Activated naive CD8-positive, alpha-beta T cell treated with anti-CD3 and anti-CD28 coated beads for 36 hours (primary cell): Measurements from ENCODE around the gene PLVAP. TPM values are rescaled to one million over a fixed set of nuclear protein-coding genes. Genes with fewer than 3 reads are reported as not detected.
"Not testable (repeated sequence)": the region's sequence is repeated elsewhere in the genome, so short reads cannot be mapped to it uniquely, and the experiment has no call there.

ENCODE experiments used
- DNase-seq: peaks from one replicate; pipeline ENCODE4 v3.0.0; 2021
- H3K27ac Mint-ChIP-seq: one replicate; pipeline ENCODE4 v1.8.0; 2022; ENCODE audit warnings: mild to moderate bottlenecking, moderate library complexity, mixed read lengths
- H3K27me3 Mint-ChIP-seq: one replicate; pipeline ENCODE4 v1.8.0; 2022; ENCODE audit warnings: mild to moderate bottlenecking, mixed read lengths
- H3K36me3 Mint-ChIP-seq: one replicate; pipeline ENCODE4 v1.8.0; 2021; ENCODE audit warnings: mild to moderate bottlenecking, mixed read lengths
- H3K4me1 Mint-ChIP-seq: one replicate; pipeline ENCODE4 v1.8.0; 2021; ENCODE audit warnings: mixed read lengths
- H3K4me3 Mint-ChIP-seq: one replicate; pipeline ENCODE4 v1.8.0; 2022; ENCODE audit warnings: mild to moderate bottlenecking, moderate library complexity, mixed read lengths
- H3K9me3 Mint-ChIP-seq: one replicate; pipeline ENCODE4 v1.8.0; 2022; ENCODE audit warnings: mixed read lengths
- total RNA-seq, 2 experiments: library from RNA; stranded (reverse); gene quantifications; one replicate each; pipeline ENCODE4 v1.2.3, GENCODE V29; 2021

PLVAP gene
- total RNA-seq, 2 experiments from 2014 or later = not detected

DNA sequence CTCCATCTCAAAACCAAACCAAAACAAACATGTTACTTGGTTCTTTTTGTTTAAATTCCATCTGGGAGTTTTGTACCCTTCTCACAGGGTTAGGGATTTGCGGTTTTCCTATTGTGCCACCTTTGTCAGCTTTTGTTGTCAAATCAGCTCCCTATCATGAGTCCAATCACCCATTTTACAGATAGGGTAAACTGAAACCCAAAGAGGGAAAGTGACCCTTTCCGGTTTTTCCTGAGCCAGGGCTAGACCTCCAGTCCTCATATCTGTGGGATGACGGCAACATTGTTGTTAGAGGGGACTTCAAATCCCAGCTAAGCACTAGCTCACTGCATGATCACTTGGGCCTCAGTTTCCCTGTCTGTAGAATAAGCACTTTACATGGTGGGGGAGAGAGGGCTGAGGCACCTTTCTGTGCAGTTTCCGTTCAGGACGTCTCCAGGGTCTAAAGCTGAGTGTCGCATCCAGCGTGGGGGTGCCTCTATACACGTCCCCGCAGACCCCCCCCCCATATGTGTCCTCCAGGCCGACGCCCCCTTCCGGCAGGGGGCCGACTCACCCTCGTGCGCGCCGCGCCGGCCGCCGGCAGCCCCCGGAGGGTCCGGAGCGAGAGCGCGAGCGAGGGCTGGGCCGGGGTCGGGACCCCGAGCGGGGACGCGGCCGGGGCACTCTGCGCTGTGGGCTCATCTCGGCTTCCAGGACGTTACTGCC lies 13.0 kb upstream of the PLVAP start:
- Mint-ChIP-seq H3K9me3 (no peaks in the 10 kb centered on the region), H3K27ac (no peak overlapping the region), H3K36me3 (no peaks in the 10 kb centered on the region), H3K4me1 (peaks cover 14% of the 10 kb centered on the region), H3K27me3 (peaks cover 9% of the 10 kb centered on the region), H3K4me3 (peak overlapping the region; percentile 89)
- no peak for DNase-seq

DNA sequence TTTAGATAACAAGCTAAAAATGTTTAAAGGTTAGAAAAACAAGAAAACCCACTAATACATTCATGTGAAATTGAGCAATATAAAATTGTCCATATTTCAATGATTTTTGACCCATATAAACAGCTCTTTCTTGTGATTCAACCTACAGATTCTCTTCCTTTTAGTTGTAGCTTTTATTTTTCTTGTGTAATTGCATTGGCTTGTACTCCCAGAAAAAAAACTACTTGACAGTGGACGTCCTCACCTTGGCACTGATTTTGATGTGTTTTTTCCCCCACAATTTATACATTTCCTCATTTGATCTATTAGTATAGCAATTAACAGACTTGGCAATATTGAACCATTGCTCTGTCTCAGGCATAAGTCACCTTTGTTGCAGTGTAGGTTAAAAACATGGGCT lies 12.1 kb upstream of the PLVAP start:
- Mint-ChIP-seq H3K36me3 (no peaks in the 10 kb centered on the region), H3K4me3 (no peak overlapping the region), H3K9me3 (no peaks in the 10 kb centered on the region), H3K27me3 (peaks cover 9% of the 10 kb centered on the region), H3K4me1 (peaks cover 12% of the 10 kb centered on the region), H3K27ac (no peak overlapping the region)
- no peak for DNase-seq

- no peak overlapping the region for H3K27ac Mint-ChIP-seq
- no peaks in the 10 kb centered on the region for H3K36me3 Mint-ChIP-seq
Measured at GRCh38 chr19:17385878-17386611, 8.9 kb upstream of the PLVAP start.

GRCh38 chr19:17380426-17381138 lies 3.4 kb upstream of the PLVAP start:
- peaks cover 21% of the 10 kb centered on the region for H3K27me3 Mint-ChIP-seq
- no peak overlapping the region for H3K27ac Mint-ChIP-seq
- no peaks in the 10 kb centered on the region for H3K9me3 Mint-ChIP-seq
- H3K36me3 Mint-ChIP-seq = no peaks in the 10 kb centered on the region
- H3K4me3 Mint-ChIP-seq = no peak overlapping the region
- DNase-seq = no peak
- H3K4me1 Mint-ChIP-seq = peaks cover 6% of the 10 kb centered on the region

More at GRCh38 chr19:17385878-17386611, 8.9 kb upstream of the PLVAP start:
- Mint-ChIP-seq H3K9me3 (no peaks in the 10 kb centered on the region), H3K4me3 (no peak overlapping the region), H3K27me3 (peaks cover 9% of the 10 kb centered on the region), H3K4me1 (peaks cover 7% of the 10 kb centered on the region)
- DNase-seq = peak; percentile 70

GRCh38 chr19:17379221-17379631 lies 2.1 kb upstream of the PLVAP start:
- peaks cover 6% of the 10 kb centered on the region for H3K4me1 Mint-ChIP-seq
- no peak for DNase-seq
- H3K9me3 Mint-ChIP-seq = no peaks in the 10 kb centered on the region
- H3K27me3 Mint-ChIP-seq = peaks cover 21% of the 10 kb centered on the region
- H3K27ac Mint-ChIP-seq = no peak overlapping the region
- H3K36me3 Mint-ChIP-seq = no peaks in the 10 kb centered on the region
- no peak overlapping the region for H3K4me3 Mint-ChIP-seq

- Mint-ChIP-seq H3K9me3 (no peaks in the 10 kb centered on the region), H3K4me3 (no peak overlapping the region), H3K27me3 (peaks cover 21% of the 10 kb centered on the region), H3K4me1 (peaks cover 6% of the 10 kb centered on the region), H3K36me3 (no peaks in the 10 kb centered on the region), H3K27ac (no peak overlapping the region)
- no peak for DNase-seq
Measured at GRCh38 chr19:17378271-17378670, 1.1 kb upstream of the PLVAP start.

DNA sequence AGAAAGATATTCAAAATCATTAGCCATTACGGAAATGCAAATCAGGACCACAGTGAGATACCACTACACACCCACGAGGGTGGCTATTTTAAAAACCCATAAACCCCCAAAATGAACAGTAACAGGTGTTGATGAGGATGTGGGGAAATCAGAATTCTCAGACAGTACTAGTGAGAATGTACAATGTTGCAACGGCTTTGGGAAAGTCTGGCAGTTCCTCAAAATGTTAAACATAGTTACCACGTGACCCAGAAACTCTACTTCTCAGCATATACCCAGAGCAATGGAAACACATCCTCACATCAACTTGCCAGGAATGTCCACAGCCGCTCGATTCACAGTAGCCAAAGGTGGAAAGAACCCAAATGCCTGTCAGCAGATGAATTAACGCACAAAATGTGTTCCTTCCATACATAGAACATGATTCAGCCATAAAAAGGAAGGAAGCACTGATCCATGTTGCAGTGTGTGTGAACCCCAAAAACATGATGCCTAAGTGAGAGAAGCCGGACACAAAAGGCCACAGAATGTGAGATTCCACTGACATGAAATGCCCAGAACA lies 7.0 kb downstream of the PLVAP start:
- no peak for DNase-seq
- Mint-ChIP-seq H3K4me1 (peaks cover 6% of the 10 kb centered on the region), H3K27ac (no peak overlapping the region), H3K36me3 (no peaks in the 10 kb centered on the region), H3K9me3 (no peaks in the 10 kb centered on the region), H3K4me3 (no peak overlapping the region), H3K27me3 (peaks cover 9% of the 10 kb centered on the region)

GRCh38 chr19:17365361-17365760 lies 11.8 kb downstream of the PLVAP start:
- Mint-ChIP-seq H3K4me1 (peaks cover 4% of the 10 kb centered on the region), H3K36me3 (no peaks in the 10 kb centered on the region), H3K27ac (no peak overlapping the region), H3K4me3 (no peak overlapping the region), H3K9me3 (no peaks in the 10 kb centered on the region), H3K27me3 (peaks cover 2% of the 10 kb centered on the region)
- no peak for DNase-seq

DNA sequence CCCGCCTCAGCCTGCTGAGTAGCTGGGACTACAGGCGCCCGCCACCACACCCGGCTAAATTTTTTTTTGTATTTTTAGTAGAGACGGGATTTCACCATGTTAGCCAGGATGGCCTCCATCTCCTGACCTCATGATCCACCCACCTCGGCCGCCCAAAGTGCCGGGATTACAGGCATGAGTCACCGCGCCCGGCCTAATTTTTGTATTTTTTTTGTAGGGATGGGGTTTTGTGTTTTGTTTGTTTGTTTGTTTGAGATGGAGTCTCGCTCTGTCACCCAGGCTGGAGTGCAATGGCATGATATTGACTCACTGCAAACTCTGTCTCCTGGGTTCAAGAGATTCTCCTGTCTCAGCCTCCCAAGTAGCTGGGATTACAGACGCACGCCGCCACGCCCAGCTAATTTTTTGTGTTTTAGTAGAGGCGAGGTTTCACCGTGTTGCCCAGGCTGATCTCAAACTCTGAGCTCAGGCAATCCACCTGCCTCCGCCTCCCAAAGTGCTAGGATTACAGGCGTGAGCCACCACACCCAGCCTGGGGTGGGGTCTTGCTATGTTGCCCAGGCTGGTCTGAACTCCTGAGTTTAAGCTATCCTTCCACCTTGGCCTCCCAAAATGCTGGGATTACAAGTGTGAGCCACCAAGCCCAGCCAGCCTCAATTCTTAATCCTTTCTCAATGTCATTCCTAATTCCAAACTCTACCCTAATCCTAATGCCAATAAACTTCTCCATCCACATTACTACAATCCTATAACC lies 13.1 kb downstream of the PLVAP start:
- not testable (repeated sequence) for H3K36me3 Mint-ChIP-seq, DNase-seq, H3K4me3 Mint-ChIP-seq, H3K27me3 Mint-ChIP-seq, H3K9me3 Mint-ChIP-seq, H3K4me1 Mint-ChIP-seq, H3K27ac Mint-ChIP-seq

DNA sequence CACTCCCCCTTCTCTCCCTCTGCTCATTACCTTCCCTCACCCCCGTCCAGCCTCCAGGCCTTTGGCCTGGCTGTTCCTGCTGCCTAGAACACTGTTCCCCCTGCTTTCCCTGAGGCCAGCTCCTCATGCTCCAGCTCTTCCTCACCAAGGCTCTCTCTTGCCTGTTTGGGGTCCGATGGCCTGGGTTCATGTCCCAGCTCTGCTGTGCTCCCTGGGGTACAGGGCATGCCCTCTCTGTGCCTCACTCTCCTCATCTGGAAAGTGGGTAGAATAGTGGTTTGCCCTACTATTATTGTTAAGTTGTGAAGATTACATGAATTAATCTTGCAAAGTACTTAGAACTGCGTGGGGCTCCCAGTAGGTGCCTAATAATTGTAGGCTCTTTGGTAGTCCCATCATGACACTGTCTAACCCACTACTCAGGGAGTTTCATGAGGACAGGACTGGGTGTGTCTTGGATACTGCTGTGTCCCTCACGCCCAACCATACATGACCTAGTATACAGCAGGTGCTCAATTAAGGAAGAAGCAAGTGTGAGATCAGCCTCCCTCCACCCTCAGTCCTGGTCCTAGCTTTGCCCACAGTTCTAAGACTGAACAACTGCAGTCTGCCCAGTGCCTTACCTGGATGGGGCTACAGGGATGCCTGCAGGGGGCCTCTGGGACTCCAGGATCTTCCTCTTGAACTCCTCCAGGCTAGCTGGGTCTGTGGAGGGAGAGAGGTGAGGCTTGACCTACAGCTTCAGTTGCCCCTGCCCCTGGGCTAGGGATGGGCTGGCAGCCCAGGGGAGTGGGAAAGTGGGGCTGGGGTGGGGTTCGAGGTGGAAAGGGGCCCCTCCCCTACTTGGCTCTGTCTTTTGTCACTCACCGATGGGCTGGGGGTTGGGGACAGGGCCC lies 17.0 kb downstream of the PLVAP start:
- H3K9me3 Mint-ChIP-seq = no peaks in the 10 kb centered on the region
- H3K27ac Mint-ChIP-seq = no peak overlapping the region
- no peaks in the 10 kb centered on the region for H3K27me3 Mint-ChIP-seq

GRCh38 chr19:17358395-17358794 lies 18.7 kb downstream of the PLVAP start:
- H3K27ac Mint-ChIP-seq = no peak overlapping the region
- peaks cover 3% of the 10 kb centered on the region for H3K27me3 Mint-ChIP-seq
- DNase-seq = no peak
- H3K9me3 Mint-ChIP-seq = no peaks in the 10 kb centered on the region
- no peak overlapping the region for H3K4me3 Mint-ChIP-seq
- no peaks in the 10 kb centered on the region for H3K36me3 Mint-ChIP-seq
- no peaks in the 10 kb centered on the region for H3K4me1 Mint-ChIP-seq

More for the DNA sequence above, 17.0 kb downstream of the PLVAP start:
- Mint-ChIP-seq H3K36me3 (no peaks in the 10 kb centered on the region), H3K4me1 (no peaks in the 10 kb centered on the region), H3K4me3 (no peak overlapping the region)
- no peak for DNase-seq

DNA sequence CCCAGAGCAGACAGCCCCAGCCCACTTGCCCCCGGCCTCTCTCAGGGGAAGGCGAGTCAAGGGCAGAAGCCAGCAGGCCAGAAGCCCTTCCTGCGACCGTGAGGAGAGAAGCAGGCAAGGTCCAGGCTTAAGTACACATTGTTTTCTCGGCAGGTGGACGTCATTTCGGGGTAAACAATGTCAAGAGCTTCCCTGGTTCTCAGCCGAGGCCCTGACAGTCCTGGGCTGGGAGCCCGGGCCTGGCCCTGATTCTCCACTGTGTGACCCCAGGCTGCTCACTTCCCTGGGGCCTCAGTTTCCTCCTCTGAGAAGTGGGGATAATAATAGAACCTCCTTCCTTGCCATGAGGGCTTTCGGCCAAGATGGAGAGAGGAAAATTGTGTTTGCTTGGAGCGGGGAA lies 19.4 kb downstream of the PLVAP start:
- H3K36me3 Mint-ChIP-seq = no peaks in the 10 kb centered on the region
- H3K9me3 Mint-ChIP-seq = no peaks in the 10 kb centered on the region
- peaks cover 6% of the 10 kb centered on the region for H3K27me3 Mint-ChIP-seq
- no peak overlapping the region for H3K27ac Mint-ChIP-seq
- H3K4me1 Mint-ChIP-seq = no peaks in the 10 kb centered on the region
- no peak overlapping the region for H3K4me3 Mint-ChIP-seq
- DNase-seq = no peak

DNA sequence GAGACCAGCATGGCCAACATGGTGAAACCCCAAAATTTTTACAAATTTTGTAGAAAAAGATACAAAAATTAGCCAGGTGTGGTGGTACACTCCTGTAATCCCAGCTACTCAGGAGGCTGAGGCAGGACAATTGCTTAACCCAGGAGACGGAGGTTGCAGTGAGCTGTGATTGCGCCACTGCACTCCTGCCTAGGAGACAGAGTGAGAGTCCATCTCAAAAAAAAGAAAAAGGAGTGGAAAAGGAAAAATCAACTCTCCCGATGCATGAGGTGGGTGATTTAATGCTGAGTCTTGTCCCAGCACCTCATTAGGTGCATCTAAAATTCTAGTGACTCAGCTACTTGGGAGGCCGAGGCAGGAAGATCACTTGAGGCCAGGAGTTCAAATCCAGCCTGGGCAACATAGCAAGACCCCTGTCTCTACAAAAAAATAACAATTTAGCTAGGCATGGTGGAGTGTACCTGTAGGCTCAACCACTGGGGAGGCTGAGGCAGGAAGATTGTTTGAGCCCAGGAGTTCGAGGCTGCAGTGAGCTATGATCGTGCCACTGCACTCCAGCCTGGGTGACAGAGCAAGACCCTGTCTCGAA lies 20.0 kb downstream of the PLVAP start:
- DNase-seq = no peak
- Mint-ChIP-seq H3K27me3 (peaks cover 6% of the 10 kb centered on the region), H3K27ac (no peak overlapping the region), H3K4me1 (no peaks in the 10 kb centered on the region), H3K36me3 (no peaks in the 10 kb centered on the region), H3K9me3 (no peaks in the 10 kb centered on the region), H3K4me3 (no peak overlapping the region)
